Left cardiac atrium (tissue), 4 donors: ENCODE measurements around the gene POLR2C. TPM values are rescaled to one million over a fixed set of nuclear protein-coding genes. Genes with fewer than 3 reads are reported as not detected.
"Not testable (repeated sequence)": the region's sequence is repeated elsewhere in the genome, so short reads cannot be mapped to it uniquely, and the experiment has no call there.

Source experiments
- ATAC-seq, 2 donors: fragments of 200-7000 bp; cut with Tn5 transposase; one replicate each; pipeline ENCODE4 v1.9.1; 2020; ENCODE audit warnings: mild to moderate bottlenecking in 2 of 2, moderate library complexity in 2 of 2
- DNase-seq: peaks from one replicate; pipeline ENCODE4 v3.0.0-alpha.2; 2020
- intact Hi-C, 2 donors: fragments of 100-400 bp; cut with DNase I; formaldehyde crosslinking; loops; one replicate each; pipeline versions ENCODE4 v1.14.1 to v1.15.1; 2022 to 2023
- total RNA-seq, 2 donors: library from RNA; stranded (reverse); fragmentation: NEBNext Ultra II Directional; extraction: Animal tissue kit (Norgen Biotek cat#: 25700); gene quantifications; one replicate each; pipeline ENCODE4 v1.2.1, GENCODE V29; 2021
- donor health status: DM: no; HTN: yes; CAD: no.
- donor health status: DM: no; HTN: yes; CAD: no; lungs with severe emphysema.
- donor health status: DM: yes; HTN: yes; CAD: no.
- donor health status: Dilated cardiomyopathy.

POLR2C gene
- total RNA-seq, 2 donors from 2014 or later, result 33.2 to 41.9 TPM

DNA sequence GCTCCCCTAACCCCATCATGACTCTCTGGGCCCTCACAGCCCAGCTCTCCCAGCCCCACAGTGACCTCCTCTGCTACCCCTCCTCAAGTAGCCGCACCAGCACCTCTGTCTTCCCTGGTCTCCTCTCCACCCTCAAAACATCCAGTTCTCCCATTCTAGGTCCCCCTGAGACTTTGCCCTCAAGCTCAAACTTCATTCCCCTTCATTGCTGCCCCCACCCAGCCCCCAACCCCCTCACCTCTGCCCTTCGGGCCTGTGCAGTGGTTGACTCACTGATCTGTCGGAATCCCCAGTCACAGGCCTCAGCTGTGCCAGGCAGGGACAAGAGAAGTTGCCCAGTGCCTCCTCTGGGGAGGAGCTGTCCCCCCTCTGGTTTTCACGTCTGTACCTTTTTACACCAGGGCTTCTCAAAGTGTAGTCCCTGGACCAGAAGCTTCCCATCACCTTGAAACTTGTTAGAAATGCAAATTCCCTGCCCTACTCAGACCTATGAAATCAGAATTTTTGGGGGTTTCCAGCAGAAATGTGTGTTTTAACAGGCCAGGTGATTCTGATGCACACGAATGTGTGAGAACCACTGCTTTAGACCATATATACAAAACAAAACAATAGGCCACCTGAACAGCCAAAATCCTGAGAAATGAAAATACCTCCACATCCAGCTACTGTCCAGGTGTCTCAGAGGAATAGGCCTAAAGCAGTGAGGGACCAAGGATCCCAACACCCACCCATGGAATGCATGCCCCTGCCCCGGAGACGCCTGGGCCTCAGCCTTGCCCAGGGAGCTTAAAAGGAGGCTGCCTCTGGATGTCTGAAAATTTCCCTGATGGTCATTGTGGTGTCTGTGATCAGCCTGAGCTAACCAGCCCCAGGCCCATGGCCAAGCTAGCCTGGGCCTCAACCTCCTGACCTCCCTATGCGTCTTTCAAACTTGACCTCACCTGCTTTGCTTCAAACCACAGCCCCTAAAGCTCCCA is 24.7 kb downstream of the POLR2C start:
- DNase-seq (no peak), ATAC-seq (peak in 1 of 2 donors; percentile 13)
- intact Hi-C loops, result no loop called here

DNA sequence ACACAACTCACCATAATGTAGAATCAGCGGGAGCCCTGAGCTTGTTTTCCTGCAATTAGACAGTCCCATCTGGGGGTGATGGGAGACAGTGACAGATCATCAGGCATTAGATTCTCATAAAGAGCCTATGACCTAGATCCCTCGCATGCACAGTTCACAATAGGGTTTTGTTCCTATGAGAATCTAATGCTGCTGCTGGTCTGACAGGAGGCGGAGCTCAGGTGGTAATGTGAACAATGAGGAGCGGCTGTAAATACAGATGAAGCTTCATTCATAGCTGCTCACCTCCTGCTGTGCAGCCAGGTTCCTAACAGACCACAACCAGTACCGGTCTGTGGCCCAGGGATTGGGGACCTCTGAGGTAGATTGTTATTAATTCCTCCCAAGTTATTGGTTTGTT is 26.8 kb downstream of the POLR2C start:
- ATAC-seq (no peak), DNase-seq (no peak)
- intact Hi-C loops, result no loop called here

DNA sequence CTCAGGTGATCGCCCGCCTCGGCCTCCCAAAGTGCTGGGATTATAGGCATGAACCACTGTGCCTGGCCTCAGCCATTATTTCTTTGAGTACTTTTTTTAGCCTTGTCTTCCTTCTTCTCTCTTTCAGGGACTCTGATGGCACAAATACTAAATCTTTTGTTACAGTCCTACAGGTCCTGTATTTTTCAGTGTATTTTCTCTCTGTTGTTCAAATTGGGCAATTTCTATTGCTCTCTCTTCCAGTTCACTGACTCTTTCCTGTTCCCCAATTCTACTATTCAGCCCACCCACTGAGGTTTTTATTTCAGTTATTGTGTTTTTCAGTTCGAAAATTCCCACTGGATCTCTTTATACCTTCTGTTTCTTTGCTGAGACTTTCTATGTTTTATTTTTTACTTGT is 31.3 kb downstream of the POLR2C start:
- intact Hi-C loops, result no loop called here

DNA sequence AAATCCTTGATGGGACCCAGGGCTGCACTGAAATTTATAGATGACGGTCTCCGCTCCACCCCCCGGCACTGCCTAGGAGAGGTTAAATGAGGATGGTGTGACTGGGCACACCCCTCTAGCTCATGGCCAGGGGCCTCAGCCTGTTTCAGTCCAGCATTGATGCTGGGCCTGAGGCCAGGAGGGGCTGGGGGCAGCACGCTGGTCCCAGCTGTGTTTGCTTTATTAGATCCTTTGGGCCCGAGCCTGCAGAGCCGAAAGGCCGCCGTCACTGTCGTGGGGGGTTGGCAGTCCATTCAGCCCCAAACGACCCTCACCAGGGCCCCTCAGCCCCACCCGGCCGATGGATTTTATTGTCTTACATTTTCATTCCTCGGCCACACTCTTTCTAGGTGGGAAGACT is 34.6 kb downstream of the POLR2C start:
- no peak for ATAC-seq
- no peak for DNase-seq
- intact Hi-C loops, result no loop called here

More for the DNA sequence above, 31.3 kb downstream of the POLR2C start:
- ATAC-seq (no peak), DNase-seq (no peak)

DNA sequence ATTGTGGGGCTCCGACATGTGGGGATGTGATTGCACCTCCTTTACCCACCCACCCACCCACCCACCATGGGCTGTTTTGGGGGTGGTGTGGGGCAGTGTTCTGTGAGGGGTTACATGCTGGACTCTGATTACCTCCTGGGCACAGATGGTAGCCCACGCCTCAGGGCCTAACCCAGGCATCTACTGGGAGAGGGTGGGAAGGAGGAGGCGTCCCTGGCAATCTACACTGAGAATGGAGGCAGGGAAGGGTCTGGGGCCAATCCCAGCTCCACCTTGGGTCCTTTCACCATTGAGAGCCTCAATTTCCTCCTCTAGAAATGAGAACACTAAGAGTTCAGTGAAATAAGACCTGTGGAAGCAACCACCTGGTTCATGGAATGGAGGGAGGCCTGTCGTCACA is 35.6 kb downstream of the POLR2C start:
- ATAC-seq (no peak), DNase-seq (no peak)
- intact Hi-C loops, result no loop called here

DNA sequence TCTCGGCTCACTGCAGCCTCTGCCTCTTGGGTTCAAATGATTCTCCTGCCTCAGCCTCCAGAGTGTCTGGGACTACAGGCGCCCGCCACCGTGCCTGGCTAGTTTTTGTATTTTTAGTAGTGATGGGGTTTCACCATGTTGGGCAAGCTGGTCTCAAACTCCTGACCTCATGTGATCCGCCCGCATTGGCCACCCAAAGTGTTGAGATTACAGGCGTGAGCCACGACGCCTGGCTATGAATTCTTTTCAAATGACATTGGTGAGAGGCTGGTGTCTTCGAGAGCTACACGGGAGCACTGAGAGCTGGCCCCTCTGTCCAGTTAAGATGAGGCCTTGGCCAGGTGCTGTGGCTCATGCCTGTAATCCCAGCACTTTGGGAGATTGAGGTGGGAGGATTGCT is 37.5 kb downstream of the POLR2C start:
- DNase-seq, ATAC-seq, intact Hi-C loops: not testable (repeated sequence)

DNA sequence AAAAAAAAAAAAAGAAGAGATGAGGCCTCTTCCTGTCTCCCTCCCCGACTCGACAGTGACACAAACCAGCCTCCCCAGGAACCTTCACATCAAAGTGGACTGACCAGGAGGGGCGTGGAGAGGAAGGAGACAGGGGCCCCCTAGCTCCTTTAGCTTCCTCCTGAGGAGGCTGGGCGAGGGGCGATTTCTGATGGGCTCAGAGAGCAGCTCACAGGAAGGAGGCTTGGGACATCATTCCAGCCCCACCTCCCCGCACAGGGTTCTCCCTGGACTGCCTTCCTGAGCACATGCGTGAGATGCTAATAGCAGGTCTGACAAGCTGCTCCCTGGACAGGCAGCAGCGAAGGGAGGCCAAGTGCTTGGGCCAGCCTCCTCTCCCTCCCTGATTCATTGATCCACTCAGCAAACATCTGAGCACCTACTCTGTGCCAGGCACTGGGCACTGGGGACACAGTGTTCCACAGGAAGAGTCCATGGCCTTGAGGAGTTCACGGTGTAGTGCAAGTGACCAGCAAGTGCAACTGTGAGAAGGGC is 38.2 kb downstream of the POLR2C start:
- intact Hi-C loops, result no loop called here
- no peak for DNase-seq
- no peak for ATAC-seq

DNA sequence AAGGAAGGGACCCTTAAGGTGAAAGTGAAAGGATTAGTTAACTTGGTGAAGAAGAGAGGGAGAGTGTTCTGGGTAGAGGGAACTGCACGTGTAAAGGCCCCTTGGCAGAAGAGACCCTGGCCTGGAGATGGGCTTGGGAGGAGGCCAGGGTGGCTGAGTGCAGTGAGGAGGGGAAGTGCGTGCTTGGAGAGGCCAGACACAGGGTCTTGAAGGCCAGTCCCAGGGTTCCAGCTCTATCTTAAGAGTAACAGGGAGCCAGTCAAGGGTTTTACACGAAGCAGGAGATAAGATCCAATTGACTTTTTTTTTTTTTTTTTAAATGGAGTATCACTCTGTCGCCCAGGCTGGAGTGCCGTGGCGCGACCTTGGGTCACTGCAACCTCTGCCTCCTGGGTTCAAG is 39.0 kb downstream of the POLR2C start:
- intact Hi-C loops, result no loop called here
- DNase-seq (no peak), ATAC-seq (no peak)

DNA sequence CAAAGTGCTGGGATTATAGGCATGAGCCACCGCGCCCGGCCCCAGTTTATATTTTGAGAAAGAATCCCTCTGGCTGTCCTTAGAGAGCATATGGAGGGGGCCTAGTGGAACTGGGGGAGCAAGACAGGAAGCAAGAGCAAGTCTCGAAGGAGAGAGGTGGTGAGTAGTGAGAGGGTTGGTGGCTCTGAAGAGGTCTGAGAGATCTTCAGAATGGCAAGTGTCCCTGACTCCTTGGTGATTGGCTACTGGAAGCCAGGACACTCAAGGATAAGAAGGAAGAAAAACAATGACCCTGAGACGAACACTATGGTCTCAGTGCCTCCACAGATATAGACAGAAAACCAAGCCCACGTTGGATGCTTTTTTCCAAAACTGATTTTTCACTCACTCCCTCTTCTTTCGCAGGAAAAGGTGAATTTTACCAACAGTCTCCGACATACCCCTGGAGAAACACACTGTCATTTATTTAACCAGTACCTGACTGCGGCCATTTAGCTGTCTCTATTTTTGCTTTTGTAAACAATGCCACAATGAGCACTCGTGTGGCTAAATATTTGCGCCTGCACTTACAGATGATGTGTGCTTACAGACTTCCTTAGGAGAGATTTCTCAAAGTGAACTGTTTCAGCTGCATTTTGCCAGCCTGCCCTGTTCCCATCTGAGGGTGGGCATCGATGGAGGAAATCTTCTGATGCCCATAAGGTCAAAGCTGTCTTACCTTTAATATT is 39.7 kb downstream of the POLR2C start:
- intact Hi-C loops, result no loop called here
- ATAC-seq, result no peak
- DNase-seq, result no peak

DNA sequence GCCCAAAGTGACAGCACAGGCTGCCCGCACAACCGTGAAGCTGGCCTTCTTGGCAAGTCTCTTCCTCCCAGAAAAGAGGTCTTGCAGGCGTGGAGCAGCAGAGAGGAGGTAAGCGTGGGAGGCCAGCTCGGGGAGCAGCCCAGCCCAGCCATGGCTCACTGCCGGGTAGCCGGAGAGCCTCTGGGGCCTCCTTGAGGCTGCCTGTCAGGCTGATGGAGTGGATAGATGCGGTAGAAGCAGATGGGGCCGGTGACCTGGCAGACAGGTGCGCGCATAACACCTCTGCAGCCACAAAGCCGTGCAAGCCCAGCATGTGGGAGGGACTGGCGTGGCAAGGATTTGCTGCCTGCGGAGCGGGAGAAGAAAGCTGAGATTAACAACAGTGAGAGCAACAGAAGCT is 40.9 kb downstream of the POLR2C start:
- no peak for DNase-seq
- peak in 1 of 2 donors; percentile 67 for ATAC-seq
- intact Hi-C loops, result no loop called here

DNA sequence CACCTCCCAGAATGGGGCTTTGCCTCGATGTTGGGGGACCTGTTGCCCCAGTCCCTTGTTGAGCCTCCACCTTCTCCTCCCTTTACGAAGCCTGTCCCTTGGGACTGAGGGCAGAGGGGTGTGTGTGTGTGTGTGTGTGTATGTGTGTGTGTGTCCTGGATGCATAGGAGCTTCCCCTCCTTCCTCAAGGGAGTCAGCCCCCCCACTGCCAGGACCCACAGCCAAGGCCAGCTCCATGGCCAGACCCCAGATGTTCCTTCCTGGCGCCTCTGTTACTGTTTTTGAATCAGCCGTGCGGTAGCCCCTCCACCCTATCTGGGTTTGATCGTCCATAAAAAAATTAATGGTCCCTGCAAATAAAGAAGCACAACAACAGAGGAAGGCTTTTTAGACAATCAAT is 41.5 kb downstream of the POLR2C start:
- DNase-seq (no peak), ATAC-seq (no peak)
- intact Hi-C loops, result no loop called here

DNA sequence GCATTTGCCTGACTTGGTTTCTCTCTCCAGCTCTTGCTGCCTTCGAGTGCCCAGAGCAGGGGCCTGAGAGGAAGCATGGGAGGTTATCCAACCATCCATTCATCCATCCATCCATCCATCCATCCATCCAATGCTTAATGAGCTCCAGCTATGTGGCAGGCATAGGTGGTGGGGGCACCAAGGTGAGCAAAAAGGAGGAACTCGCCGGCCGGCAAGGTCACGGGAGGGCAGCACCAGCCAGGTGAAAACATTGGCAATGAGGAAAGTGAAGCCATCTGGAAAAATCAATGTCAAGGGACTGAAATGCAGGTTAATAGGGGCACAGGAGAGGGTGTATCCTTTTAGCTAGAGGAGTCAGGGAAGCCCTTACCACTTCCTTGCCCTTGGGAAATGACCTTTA is 42.0 kb downstream of the POLR2C start:
- DNase-seq (no peak), ATAC-seq (no peak)
- intact Hi-C loops, result no loop called here

DNA sequence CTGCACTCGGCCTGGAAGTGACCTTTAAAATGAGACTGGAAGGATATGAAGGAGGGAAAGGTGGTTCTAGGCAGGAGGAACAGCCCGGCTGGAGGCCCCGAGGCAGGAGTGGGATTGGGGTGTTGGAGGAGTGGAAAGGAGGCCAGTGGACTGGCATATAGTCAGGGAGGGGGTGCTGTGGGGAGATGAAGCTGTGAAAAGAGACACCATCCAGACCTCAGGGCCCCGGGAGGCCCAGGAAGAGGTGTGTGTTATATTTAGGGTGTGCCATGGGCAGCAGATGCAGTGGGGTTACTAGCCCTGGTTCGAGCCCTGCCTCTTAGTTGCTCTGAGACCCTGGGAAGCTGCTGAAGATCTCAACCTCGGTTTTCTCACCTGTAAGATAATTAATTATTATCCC is 42.7 kb downstream of the POLR2C start:
- ATAC-seq (no peak), DNase-seq (no peak)
- intact Hi-C loops, result no loop called here

DNA sequence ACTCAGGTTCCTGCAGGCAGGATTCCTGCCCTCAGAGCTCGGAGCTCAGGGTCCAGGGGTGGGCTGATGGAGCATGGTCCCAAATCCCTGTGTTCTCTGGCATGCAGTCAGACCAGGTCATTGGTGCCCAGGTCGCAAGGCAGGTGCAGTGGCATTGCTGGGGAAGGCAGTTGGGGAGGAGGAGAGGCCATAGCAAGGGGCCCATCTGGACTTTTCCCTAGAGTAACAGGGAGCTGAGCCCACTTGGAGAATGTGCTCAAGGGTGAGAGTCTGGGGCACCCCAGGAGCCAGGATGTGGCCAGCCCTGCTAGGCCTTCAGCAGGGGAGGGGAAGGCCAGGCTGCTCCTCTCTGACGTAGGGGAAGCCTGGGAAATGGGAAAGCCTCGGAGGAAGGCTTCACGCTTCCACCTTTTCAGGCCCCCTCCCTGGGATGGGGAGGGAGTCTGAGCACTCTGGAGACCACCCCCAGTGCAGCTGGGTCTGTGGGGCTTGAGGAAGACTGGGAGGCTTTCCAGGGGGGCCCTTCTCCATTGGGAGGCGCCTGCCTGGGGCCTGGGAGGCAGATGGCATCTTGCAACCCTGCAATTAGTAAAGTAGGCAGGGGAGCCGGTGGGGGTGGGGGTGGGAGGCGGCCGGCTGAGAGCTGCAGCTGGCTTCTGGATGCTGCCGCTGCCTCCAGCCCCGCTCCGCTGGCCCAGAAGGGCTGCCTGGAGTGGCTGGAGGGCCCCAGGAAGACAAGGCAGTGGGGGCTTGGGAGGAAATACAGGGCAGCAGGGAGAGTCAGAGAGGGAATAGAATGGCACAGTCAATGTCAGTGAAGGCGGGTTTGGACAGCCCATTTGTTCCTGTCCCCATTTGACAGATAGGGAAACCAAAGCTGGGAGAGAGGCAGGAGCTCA is 44.9 kb downstream of the POLR2C start:
- DNase-seq, result no peak
- ATAC-seq, result no peak
- intact Hi-C loops, result no loop called here

DNA sequence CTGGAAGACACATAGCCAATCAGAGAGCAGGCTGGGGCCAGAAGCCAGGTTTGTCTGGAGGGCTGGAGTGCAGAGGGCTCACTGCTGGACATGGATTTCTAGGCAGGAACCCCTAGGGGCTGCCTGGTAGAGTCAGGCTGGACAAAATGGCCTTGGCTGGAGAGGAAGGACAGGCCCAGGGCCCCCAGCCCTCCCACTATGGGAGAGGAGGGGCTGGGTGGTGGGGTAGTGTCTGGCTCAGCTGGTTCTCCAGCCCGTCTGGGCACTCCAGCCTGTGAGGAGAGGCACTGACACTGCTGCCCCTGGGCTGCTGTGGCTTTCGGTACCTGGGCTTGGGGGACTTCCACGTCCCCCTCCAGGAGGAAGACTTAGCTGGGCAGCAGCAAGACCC is 45.6 kb downstream of the POLR2C start:
- intact Hi-C loops, result no loop called here
- ATAC-seq (no peak), DNase-seq (no peak)

DNA sequence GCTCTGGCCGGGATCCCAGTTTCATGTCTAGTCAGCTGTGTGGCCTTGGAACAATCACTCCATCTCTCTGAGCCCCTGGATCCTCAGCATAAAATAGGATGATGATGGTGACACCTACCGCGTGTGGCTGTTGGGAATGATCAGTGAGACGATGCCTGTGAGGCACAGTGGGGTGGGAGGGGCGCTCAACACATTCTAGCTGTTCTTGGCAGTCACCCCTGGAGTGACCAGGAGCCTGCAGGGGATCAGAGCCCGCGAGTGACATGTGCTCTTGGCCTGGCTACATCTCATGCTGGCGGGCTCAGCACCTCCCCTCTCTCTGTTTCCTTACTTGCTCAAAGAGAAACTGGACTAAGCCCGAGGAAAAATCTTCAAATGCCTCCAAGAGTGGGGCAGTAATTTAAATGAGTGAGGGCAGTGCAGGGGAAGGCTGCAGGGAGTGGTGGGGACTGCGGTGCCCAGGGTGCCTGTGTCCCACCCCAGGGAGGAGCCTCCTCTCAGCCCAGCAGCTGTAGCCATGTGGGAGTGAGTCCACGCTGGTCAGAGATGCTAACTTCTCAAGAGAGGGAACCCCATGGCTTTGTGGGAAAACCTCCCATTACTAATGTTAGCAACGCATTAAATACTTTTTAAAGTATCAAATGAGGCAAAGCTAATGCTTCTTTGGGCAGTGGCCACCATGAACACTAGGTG is 46.9 kb downstream of the POLR2C start:
- DNase-seq, result no peak
- intact Hi-C loops, result no loop called here
- no peak for ATAC-seq

DNA sequence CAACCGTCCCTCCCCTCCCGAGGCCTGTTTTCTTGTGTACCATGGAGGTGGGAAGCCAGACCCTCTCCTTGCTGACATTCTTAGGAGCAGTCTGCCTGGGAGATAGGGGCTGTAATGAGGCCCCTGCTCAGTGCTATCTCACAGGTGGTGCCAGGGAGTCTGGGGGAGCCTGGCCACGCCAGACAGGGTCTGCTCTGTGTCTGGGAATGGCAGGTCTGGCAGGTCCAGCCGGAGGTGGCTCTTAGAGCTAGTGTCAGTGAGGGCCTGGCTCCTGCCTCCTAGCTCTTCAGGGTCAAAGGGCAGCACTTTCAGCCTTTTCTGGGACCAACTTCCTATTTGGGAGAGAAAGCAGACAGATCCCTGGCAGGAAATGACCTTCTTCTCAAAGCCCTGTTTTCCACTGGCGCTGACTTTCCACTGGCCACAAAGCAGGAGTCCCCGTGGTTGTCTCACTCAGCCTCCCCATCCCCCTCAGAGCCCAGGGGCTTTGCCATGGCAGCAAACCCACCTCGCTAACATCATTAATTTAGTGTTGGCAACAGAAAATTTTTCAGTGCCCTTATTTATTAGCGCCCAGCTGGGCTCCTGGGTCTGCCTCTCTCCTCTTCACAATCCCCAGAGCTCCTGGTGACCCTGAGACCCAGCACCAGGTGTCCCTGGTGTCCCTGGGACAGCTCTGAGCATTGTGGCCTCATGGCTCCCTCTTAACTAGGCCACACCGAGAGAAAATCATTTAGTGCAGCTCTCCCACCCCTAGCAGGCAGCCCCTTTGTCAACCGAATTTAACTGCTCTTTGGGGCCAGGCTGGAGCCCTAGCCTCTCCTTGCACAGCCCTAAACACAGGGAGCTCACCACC is 47.8 kb downstream of the POLR2C start:
- intact Hi-C loops, result loop anchor here in 1 of 2 donors (5.0 kb wide), 1 partner anchor 78 kb away; no protein-coding TSS in a partner anchor
- no peak for DNase-seq
- no peak for ATAC-seq
